GM19372 (cell line): ENCODE measurements around the gene MAGED4B.
"Not testable (repeated sequence)": the region's sequence is repeated elsewhere in the genome, so short reads cannot be mapped to it uniquely, and the experiment has no call there.

Source experiments
- ATAC-seq: cut with Tn5 transposase; IDR thresholded peaks from one replicate; pipeline ENCODE4 v1.9.1; 2021; ENCODE audit warnings: mild to moderate bottlenecking, low read depth, moderate library complexity; ENCODE audit not compliant: unreplicated experiment

The MAGED4B gene, protein sequence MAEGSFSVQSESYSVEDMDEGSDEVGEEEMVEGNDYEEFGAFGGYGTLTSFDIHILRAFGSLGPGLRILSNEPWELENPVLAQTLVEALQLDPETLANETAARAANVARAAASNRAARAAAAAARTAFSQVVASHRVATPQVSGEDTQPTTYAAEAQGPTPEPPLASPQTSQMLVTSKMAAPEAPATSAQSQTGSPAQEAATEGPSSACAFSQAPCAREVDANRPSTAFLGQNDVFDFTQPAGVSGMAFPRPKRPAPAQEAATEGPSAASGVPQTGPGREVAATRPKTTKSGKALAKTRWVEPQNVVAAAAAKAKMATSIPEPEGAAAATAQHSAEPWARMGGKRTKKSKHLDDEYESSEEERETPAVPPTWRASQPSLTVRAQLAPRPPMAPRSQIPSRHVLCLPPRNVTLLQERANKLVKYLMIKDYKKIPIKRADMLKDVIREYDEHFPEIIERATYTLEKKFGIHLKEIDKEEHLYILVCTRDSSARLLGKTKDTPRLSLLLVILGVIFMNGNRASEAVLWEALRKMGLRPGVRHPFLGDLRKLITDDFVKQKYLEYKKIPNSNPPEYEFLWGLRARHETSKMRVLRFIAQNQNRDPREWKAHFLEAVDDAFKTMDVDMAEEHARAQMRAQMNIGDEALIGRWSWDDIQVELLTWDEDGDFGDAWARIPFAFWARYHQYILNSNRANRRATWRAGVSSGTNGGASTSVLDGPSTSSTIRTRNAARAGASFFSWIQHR

DNA sequence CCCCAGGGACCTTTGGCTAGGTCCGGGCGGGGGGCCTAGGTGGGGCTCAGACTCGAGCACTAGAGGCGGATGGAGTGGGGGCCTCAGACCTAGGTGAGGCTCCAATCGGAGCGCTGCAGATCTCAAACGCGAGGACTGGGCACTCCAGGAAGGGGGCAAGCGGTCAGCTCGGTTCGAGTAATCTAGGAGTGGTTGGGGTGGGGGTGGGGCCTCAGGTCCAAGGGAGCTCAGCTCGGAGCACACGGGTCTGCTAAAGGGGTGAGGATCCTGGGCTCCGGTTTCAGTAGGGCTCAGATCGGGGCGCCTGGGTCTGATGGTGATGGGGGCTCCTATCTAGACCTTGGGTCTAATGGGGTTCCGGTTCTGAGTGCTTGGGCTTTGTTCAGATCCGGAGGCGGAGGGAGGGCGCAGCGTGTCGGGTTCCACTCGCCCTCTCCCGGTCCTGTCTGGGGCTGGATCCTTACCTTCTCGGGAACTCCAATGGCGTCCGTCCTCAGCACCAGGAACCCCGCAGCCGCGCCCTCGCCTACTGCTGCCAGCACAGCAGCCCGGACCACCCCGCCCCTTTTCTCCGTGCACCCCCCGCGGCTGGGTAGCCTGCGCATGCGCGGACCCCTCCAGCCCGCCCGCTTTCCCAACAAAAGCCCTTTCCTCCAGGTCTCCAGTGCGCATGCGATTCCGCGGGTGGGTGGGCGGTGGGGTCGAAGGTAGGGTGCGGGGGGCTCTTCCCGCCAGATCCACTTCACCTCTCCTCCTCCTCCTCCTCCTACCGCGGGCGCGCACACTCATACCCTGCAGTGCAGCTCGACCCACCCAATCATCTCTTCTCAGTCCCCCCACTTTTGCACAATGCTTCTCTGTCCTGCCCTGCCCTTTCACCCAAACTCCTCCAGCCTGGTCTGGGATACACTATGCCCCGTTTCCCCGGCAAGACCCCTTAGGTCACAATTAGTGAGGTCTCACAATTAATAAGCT lies at the start of gene MAGED4B:
Gene MAGED4B, minus strand, starts transcription at position 518 of the 975 bp plus-strand sequence. CDS start 1,011 bp downstream, outside the sequence.
- not testable (repeated sequence) for ATAC-seq

DNA sequence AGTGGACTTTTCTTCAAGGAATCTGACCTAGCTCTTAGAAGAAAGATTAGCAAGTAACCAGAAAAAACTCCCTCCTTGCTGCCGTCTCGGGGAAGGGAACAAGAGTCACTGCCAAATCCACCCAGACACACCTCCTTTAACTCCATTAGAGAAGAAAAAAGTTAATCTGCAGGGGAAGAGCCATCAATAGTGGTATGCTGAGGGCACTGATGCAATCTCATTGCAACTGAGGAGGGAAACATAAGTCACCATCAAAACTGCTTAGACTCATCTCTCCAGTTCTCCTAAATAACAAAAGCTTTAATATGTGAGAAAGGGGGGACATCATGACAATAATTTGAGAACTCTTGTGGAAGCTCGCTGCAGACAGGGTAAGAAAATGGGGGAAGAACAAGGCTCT lies 49.3 kb upstream of the MAGED4B start:
- ATAC-seq = no peak

DNA sequence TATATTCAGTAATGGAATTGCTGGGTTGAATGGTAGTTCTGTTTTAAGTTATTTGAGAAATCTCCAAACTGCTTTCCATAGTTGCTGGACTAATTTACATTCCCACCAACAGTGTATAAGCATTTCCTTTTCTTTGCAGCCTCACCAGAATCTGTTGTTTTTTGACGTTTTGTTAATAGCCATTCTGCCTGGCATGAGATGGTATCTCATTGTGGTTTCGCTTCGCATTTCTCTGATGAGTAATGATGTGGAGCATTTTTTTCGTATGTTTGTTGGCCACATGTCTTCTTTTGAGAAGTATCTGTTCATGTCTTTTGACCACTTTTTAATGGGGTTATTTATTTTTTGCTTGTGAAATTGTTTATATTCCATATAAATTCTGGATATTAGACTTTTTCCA lies 13.6 kb upstream of the MAGED4B start:
- ATAC-seq = no peak

DNA sequence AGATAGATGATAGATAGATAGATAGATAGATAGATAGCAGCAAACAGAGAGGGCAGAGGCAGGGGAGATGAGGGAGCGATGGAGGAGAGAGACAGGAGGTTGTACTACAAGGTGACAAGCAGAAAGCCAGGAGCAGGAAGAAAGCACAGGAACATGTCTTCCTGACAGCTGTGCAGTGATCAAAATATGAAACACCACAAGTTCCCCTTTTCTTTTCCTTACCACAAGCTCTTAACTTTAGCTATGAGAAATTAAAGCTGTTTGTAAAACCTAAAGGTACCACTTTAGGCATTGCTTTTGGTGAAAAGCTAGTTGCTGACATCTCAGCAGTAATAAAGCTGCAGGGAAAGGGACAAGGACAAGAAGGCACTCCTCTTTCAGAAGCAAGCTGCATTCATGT lies 9.1 kb upstream of the MAGED4B start:
- ATAC-seq = no peak

DNA sequence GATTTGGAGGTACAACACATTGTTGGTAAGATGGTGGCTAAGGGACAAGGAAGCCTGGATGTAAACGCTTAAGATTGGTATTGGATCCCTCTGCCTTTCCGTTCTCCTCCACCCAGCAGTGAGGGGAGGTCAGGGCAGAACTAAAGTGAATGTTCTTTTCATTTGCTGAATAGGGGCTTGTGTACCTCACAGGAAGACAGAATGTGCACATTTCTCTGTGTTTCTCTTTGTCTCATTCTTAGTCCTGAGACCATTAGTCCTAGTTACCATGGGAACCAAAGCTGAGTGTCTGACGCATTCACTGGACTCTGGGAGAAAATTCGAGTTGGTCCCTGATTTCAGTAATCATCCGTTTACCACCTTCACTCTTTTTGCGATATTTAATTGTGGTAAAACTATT lies 26.7 kb downstream of the MAGED4B start:
- ATAC-seq = not testable (repeated sequence)

DNA sequence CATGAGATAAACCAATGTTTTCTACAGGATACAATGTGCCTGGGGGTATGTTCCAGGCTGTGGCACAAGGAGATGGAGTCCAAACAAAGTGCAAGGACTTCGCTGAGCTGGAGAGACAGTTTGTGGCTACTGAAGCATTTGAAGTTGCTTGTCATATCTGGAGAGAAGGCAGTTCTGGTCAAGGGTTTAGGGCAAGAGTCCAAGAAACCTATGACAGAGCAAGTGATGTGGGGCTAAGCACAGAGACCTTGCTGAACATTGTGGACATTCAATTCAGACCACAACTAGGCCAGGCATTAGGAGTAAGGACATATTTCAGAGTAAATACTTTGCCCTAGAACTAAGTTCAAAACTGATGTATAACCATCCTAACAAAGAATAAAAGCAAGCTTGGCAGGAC lies 34.8 kb downstream of the MAGED4B start:
- ATAC-seq = no peak

DNA sequence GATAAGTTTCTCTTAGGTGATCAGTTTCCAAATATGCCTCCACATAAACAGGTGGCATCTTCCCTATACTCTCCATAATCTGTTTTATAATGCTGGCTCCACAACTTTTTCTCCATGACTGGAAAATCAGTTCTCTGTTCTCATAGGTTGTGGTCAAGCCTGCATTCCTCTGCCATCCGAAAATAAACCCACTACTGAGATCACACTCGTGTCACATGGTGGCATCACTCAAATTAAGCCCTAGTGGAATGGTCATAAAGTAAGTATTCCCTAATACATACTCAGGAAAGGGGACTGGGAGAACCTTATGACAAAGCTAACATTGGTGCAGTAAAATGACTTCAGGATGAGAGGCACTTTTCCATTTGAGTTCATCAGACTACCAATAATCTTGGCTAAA lies 37.6 kb downstream of the MAGED4B start:
- ATAC-seq = no peak

DNA sequence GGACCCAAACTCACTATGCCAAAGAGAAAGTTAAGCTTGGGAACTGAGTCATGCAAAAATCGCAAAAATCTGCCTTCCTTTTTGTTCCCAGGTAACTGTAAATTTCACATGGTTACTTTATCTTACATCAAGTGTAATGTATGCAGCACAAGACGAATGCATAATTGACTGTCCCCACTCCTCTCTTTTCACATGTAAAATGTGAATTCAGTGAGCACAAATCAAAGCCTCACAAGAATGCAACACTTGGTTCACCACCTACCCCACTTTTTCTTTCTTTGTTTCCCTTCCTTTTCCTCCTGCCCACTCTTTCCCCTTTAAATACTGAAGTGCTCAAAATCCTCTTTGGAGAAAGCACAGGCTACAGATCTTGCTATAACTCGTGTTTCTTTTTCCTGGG lies 53.2 kb downstream of the MAGED4B start:
- ATAC-seq = no peak
